Osteocyte (in vitro differentiated cells): Measurements from ENCODE around the gene SNX24. TPM values are rescaled to one million over a fixed set of nuclear protein-coding genes. Genes with fewer than 3 reads are reported as not detected.
A peak's percentile ranks its signal among the peaks of the same experiment; 100 is the strongest.
"Not testable (repeated sequence)": the region's sequence is repeated elsewhere in the genome, so short reads cannot be mapped to it uniquely, and the experiment has no call there.

Source experiments
- DNase-seq: peaks from one replicate; pipeline ENCODE4 v3.0.0; 2021; ENCODE audit warnings: mixed read lengths; ENCODE audit not compliant: unreplicated experiment; ENCODE audit errors: extremely low spot score
- H3K27ac Mint-ChIP-seq: one replicate; pipeline ENCODE4 v1.8.0; 2021; ENCODE audit warnings: mild to moderate bottlenecking, mixed read lengths; ENCODE audit not compliant: unreplicated experiment
- H3K27me3 Mint-ChIP-seq: one replicate; pipeline ENCODE4 v1.8.0; 2021; ENCODE audit warnings: mixed read lengths; ENCODE audit not compliant: unreplicated experiment
- H3K36me3 Mint-ChIP-seq: one replicate; pipeline ENCODE4 v1.8.0; 2021; ENCODE audit warnings: mixed read lengths; ENCODE audit not compliant: unreplicated experiment
- H3K4me1 Mint-ChIP-seq: one replicate; pipeline ENCODE4 v1.8.0; 2021; ENCODE audit warnings: mixed read lengths; ENCODE audit not compliant: unreplicated experiment
- H3K4me3 Mint-ChIP-seq: one replicate; pipeline ENCODE4 v1.8.0; 2021; ENCODE audit warnings: mild to moderate bottlenecking, moderate library complexity, mixed read lengths; ENCODE audit not compliant: unreplicated experiment
- H3K9me3 Mint-ChIP-seq: one replicate; pipeline ENCODE4 v1.8.0; 2021; ENCODE audit warnings: mixed read lengths; ENCODE audit not compliant: unreplicated experiment
- total RNA-seq: library from RNA; stranded (reverse); gene quantifications from 2 replicates; pipeline ENCODE4 v1.2.1, GENCODE V29; 2021
- TF ChIP-seq, protein P1 (sequence below): fragments of 200-600 bp; sonication (generic); IDR thresholded peaks from 2 replicates; pipeline ENCODE4 v1.5.0; 2021; ENCODE audit warnings: antibody characterized with exemption, mild to moderate bottlenecking, moderate library complexity

SNX24 gene
- total RNA-seq, 1 donor from 2014 or later = 7.0 TPM

DNA sequence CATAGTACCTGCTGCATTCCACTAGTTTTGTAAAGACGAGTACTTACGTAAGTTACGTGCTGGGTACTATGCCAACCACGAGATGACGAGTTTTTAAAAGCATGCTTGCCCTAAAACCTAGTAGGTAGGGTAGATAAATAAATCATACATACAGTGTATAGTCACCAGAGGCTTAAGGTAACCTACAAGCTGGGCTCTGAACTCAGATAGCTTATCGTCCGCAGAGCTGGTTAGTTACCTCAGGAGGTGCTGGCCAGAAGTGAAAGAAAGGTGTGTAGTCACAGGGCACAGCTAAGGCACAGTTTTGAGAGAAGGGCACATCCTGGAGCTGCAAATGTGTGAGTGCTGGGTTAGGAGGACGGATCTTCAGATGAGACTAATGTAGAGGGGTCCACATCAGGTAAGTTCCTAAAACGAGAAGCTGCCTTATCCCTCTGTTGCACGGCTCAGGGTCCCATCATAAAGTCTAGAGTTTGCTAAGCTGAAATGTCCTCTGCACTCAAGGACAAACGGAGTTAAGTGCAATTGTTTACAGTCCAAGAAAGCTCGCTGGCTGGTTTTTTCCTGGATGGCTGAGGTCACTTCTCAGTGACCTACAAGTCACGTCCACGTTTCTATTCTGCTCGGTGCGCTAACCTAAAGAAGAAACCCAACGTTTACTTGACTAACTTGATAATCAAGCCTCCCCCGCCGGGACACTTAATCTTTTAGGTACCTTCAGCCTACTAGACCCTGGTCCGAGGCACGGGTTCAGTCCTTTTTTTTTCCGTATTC is 1.1 kb upstream of the SNX24 start:
- TF ChIP-seq, protein P1, sequence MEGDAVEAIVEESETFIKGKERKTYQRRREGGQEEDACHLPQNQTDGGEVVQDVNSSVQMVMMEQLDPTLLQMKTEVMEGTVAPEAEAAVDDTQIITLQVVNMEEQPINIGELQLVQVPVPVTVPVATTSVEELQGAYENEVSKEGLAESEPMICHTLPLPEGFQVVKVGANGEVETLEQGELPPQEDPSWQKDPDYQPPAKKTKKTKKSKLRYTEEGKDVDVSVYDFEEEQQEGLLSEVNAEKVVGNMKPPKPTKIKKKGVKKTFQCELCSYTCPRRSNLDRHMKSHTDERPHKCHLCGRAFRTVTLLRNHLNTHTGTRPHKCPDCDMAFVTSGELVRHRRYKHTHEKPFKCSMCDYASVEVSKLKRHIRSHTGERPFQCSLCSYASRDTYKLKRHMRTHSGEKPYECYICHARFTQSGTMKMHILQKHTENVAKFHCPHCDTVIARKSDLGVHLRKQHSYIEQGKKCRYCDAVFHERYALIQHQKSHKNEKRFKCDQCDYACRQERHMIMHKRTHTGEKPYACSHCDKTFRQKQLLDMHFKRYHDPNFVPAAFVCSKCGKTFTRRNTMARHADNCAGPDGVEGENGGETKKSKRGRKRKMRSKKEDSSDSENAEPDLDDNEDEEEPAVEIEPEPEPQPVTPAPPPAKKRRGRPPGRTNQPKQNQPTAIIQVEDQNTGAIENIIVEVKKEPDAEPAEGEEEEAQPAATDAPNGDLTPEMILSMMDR = no peak
- DNase-seq = no peak
- peaks cover 4% of the 10 kb centered on the region for H3K36me3 Mint-ChIP-seq
- peaks cover 6% of the 10 kb centered on the region for H3K9me3 Mint-ChIP-seq
- peaks cover 27% of the 10 kb centered on the region for H3K4me1 Mint-ChIP-seq
- H3K4me3 Mint-ChIP-seq = peak overlapping the region; percentile 82
- peak overlapping the region; percentile 85 for H3K27ac Mint-ChIP-seq
- no peaks in the 10 kb centered on the region for H3K27me3 Mint-ChIP-seq

DNA sequence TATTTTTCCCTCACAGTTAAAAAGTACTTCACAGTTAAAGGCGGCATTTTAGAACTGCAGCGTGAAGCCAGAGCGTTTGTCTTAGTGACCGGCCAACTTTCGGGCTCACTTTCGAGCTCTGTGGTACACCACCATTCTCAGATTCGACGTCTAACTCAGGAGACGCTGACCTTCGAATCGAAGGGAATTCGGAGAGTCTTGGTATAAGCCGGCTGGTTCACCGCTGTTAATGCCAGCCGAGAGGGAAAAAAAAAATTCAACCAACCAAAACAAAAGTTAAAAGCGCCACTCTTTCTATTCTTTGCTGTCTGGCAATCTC is 544 bp upstream of the SNX24 start:
- Mint-ChIP-seq H3K9me3 (peaks cover 6% of the 10 kb centered on the region), H3K27me3 (no peaks in the 10 kb centered on the region), H3K4me1 (peaks cover 28% of the 10 kb centered on the region), H3K27ac (peak overlapping the region; percentile 85), H3K36me3 (peaks cover 4% of the 10 kb centered on the region), H3K4me3 (peak overlapping the region; percentile 82)
- TF ChIP-seq, protein P1 = no peak
- DNase-seq = no peak

DNA sequence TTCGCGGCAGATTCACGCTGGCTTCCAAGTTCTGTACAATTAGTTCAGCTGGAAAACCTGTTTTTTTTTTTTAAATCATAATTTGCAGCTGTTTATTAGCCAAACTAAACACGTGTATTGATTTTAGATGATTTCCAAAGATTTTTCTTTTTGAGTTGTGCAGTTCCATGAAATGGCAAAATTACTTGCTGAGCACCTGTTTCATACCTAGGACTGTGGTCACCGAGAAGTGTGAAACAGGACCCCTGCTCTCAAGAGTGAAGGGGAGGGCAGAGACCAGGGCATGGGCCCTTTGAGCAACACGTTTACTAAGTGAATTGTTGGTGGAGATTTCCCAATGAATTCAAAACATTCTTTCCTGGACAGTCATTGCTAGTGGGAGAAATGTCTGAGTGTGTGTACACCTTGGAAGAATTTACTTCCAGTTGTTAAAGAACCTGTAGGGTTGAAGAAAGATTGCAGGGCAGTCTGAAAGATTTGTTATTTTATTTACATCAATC is 688 bp downstream of the SNX24 start:
- peaks cover 2% of the 10 kb centered on the region for H3K36me3 Mint-ChIP-seq
- H3K27me3 Mint-ChIP-seq = no peaks in the 10 kb centered on the region
- no peak for DNase-seq
- H3K9me3 Mint-ChIP-seq = no peaks in the 10 kb centered on the region
- H3K4me3 Mint-ChIP-seq = peak overlapping the region; percentile 79
- TF ChIP-seq, protein P1 = no peak
- H3K27ac Mint-ChIP-seq = peak overlapping the region; percentile 71
- H3K4me1 Mint-ChIP-seq = peaks cover 28% of the 10 kb centered on the region

DNA sequence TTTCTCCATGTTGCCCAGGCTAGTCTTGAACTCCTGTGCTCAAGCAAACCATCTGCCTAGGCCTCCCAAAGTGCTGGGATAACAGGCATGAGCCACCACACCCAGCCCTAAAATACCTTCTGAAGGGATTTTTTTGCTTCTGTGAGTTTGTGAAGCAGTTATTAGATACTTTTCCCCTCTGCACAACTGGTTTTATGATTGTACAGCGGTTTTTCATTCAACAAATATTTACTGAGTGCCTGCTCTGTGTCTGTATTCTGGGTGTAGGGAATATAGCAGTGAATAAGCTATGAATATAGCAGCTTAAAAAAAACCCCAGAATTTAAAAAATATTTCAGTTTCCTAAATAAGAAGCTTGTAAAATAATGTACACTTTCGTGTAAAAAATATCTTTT is 2.3 kb downstream of the SNX24 start:
- H3K36me3 Mint-ChIP-seq = peaks cover 2% of the 10 kb centered on the region
- peaks cover 28% of the 10 kb centered on the region for H3K4me1 Mint-ChIP-seq
- H3K27ac Mint-ChIP-seq = no peak overlapping the region
- TF ChIP-seq, protein P1 = no peak
- H3K9me3 Mint-ChIP-seq = no peaks in the 10 kb centered on the region
- no peak overlapping the region for H3K4me3 Mint-ChIP-seq
- no peak for DNase-seq
- no peaks in the 10 kb centered on the region for H3K27me3 Mint-ChIP-seq

DNA sequence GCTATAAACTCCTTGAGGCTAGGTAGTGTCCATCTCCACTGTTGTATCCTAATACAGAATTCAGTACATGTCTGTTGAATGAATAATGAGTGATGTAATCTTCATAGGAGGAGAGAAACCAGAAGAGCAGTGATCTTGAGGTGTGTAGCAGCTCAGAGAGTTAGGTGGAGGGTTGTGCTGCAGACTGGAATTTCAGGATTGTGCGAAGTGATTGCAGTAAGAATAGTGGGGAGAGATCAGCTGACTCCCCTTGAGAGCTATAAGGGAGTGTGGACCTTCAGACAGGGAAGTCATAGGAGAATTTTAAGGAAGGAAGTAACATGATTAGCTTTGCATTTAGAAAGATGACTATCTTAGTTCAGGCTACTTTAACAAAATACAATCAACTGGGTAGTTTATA is 4.4 kb downstream of the SNX24 start:
- Mint-ChIP-seq H3K4me1 (peaks cover 20% of the 10 kb centered on the region), H3K36me3 (peaks cover 2% of the 10 kb centered on the region), H3K4me3 (no peak overlapping the region), H3K27me3 (no peaks in the 10 kb centered on the region), H3K27ac (no peak overlapping the region), H3K9me3 (no peaks in the 10 kb centered on the region)
- TF ChIP-seq, protein P1 = no peak
- DNase-seq = no peak

DNA sequence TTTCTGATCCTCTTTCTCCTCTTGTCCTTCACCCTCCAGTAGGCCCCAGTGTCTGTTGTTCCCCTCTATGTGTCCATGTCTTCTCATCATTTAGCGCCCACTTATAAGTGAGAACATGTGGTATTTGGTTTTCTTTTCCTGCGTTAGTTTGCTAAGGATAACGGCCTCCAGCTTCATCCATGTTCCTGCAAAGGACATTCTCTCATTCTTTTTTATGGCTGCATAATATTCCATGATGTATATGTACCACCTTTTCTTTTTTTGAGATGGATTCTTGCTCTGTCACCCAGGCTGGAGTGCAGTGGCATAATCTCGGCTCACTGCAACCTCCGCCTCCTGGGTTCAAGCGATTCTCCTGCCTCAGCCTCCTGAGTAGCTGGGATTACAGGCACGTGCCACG is 12.1 kb downstream of the SNX24 start:
- H3K27me3 Mint-ChIP-seq, H3K4me1 Mint-ChIP-seq, H3K27ac Mint-ChIP-seq, H3K4me3 Mint-ChIP-seq, H3K36me3 Mint-ChIP-seq, DNase-seq, H3K9me3 Mint-ChIP-seq: not testable (repeated sequence)
